ENCODE results near the gene BNIPL. TPM values are rescaled to one million over a fixed set of nuclear protein-coding genes. Genes with fewer than 3 reads are reported as not detected.

The BNIPL gene
- total and polyA plus RNA-seq, 2 of the 8 experiments (the other 6 are each of a cell fraction or from before 2014, with no cell fraction given) = 2.4 to 3.3 TPM

DNA sequence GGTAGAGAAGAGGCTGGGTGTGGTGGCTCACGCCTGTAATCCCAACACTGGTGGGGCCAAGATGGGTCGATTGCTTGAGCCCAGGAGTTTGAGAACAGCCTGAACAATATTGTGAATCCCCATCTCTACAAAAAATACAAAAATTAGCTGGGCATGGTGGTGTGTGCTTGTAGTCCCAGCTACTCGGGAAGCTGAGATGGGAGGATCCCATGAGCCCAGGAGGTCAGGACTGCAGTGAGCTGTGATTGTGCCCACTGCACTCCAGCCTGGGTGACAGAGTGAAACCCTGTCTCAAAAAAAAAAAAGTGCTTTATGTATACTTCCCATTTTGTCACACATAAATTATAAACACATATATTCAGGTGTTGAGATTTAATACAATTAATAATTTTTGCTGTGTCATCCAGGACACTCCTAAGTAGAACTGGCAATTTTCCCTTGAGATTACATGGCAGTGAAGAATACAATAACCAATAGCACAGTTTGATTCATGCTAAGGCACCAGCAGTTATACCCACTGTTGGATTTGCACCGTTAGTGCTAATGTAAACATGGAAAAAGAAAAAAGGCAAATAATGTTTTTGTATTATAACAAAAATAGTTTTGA lies 49.7 kb downstream of the BNIPL start:
- ChIA-PET CTCF (ENCODE audit: partially characterized antibody) (interaction anchor here (0.7 to 6.8 kb wide), 8 partner anchors 10 to 90 kb away, joined by 3 to 58 read pairs (median 3); partner anchors contain the start of genes CDC42SE1 and TMOD4), POLR2A (ENCODE audit: partially characterized antibody) (interaction anchor here (0.5 to 0.9 kb wide), 3 partner anchors 14 to 545 kb away, joined by 3 read pairs; no protein-coding TSS in a partner anchor)
- no peak overlapping the region for H3K18ac ChIP-seq (ENCODE audit: extremely low read depth, low read length)
- H4K5ac ChIP-seq (ENCODE audit: insufficient read length, low read depth, low read length) = no peak overlapping the region
- no peak overlapping the region for H2BK20ac ChIP-seq (ENCODE audit: low read length)
- no peak overlapping the region for H4K8ac ChIP-seq (ENCODE audit: extremely low read depth, insufficient read depth, low read length)
- H4K20me1 ChIP-seq (replicated peaks in 1 of 2; ENCODE audit: control insufficient read depth in 1 of 2, insufficient read depth in 2 of 2, low read length in 2 of 2) = no peaks in the 10 kb centered on the region
- no peak overlapping the region for H3K9ac ChIP-seq (replicated peaks in 1 of 4; ENCODE audit: extremely low read depth in 1 of 4, low read depth in 3 of 4, low read length in 3 of 4)
- no peak for DNase-seq (ENCODE audit: low read depth in 1 of 2, low spot score in 2 of 2)
- H3K4me1 ChIP-seq (replicated peaks in 1 of 4; ENCODE audit: control insufficient read depth in 3 of 4, insufficient read depth in 4 of 4, low read length in 3 of 4) = no peaks in the 10 kb centered on the region; a peak in 2 of 7 replicates
- no peak overlapping the region for H4K91ac ChIP-seq (replicated peaks; ENCODE audit: insufficient read length, low read length)
- TF ChIP-seq TEAD4 (IDR thresholded peaks at IDR 0.05; ENCODE audit: low read depth, low read length) (no peak), POU5F1 (IDR thresholded peaks at IDR 0.05; ENCODE audit: low read depth, low read length) (no peak), SAP30 (IDR thresholded peaks at IDR 0.05; ENCODE audit: insufficient read depth, insufficient replicate concordance, low read length) (no peak)
- no peaks in the 10 kb centered on the region for H3K9me3 ChIP-seq (ENCODE audit: insufficient read depth in 2 of 2, low read depth in 1 of 2, low read length in 1 of 2)
- no peaks in the 10 kb centered on the region for H3K79me1 ChIP-seq (ENCODE audit: low read depth, low read length)
- H2AFZ ChIP-seq (ENCODE audit: low read length) = no peak overlapping the region
- H2BK12ac ChIP-seq (ENCODE audit: low read depth, low read length) = no peak overlapping the region
- no peak overlapping the region for H3K14ac ChIP-seq (ENCODE audit: insufficient read length)
- no peak overlapping the region for H2AK5ac ChIP-seq (ENCODE audit: low read depth, low read length)
- no peak overlapping the region for H2BK5ac ChIP-seq (ENCODE audit: low read depth, low read length)
- H3K23ac ChIP-seq (ENCODE audit: insufficient read length) = no peak overlapping the region
- H3K4ac ChIP-seq (replicated peaks; ENCODE audit: insufficient read length, low read depth, low read length) = no peak overlapping the region
- H2BK15ac ChIP-seq (ENCODE audit: low read length) = no peak overlapping the region
- H3K56ac ChIP-seq (replicated peaks; ENCODE audit: insufficient read length, low read depth, low read length) = no peak overlapping the region
- H3K27me3 ChIP-seq (replicated peaks in 1 of 4; ENCODE audit: control insufficient read depth in 3 of 4, extremely low read depth in 1 of 4, insufficient read depth in 3 of 4, low read length in 3 of 4) = no peaks in the 10 kb centered on the region
- H3K79me2 ChIP-seq (ENCODE audit: control insufficient read depth in 1 of 2, insufficient read depth in 2 of 2, low read length in 2 of 2) = no peaks in the 10 kb centered on the region
- no peaks in the 10 kb centered on the region for H3K23me2 ChIP-seq (ENCODE audit: low read depth, low read length)
- no peak for FAIRE-seq
- H3K27ac ChIP-seq (ENCODE audit: low read depth, low read length) = no peak overlapping the region
- 84% methylated on average over 4 of the region's 4 CpGs; no CpG with 5 or more reads in 1 of the 2 experiments for WGBS, 2 experiments (ENCODE audit: extremely low coverage in 1 of 2, insufficient coverage in 1 of 2, insufficient read length in 1 of 2, insufficient replicate concordance in 2 of 2, low coverage in 1 of 2, low lambda C conversion rate in 2 of 2, missing lambda C conversion rate in 1 of 2)
- H3K36me3 ChIP-seq (ENCODE audit: control insufficient read depth in 2 of 4, insufficient read depth in 4 of 4, low read length in 3 of 4) = no peaks in the 10 kb centered on the region
- no peak overlapping the region for H2BK120ac ChIP-seq (replicated peaks; ENCODE audit: low read depth, low read length)
- H3K4me2 ChIP-seq (ENCODE audit: insufficient read depth in 1 of 2, low read depth in 2 of 2, low read length in 2 of 2) = no peak overlapping the region
- H3K4me3 ChIP-seq (ENCODE audit: extremely low read depth in 1 of 4, insufficient read depth in 2 of 4, low read depth in 3 of 4, low read length in 4 of 4) = no peak overlapping the region

All from H1 (cell line).